ENCODE data around the gene CALY.

The CALY gene

DNA sequence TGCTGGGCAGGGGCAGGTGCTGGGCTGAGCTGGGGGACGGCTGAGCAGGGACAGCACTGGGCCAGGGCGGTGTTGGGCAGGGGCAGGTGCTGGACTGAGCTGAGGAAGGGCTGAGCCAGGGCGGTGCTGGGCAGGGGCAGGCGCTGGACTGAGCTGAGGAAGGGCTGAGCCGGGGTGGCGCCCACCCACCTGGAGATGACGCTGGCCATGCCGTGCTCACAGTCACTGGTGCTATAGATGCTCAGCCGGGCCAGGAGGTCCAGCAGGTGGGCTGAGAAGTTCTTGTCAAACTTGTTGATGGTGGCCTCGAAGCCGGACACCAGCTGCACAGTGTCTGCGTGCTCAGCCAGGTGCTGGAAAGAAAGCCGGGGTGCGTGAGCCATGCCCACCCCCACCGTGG, 55.6 kb downstream of the CALY start:
- no peak for TF ChIP-seq CTCF (IDR thresholded peaks at IDR 0.05; ENCODE audit: control extremely low read depth, extremely low read depth, low read depth, missing control alignments)
- ChIA-PET CTCF (interaction anchor here (1.6 to 5.6 kb wide), 3 partner anchors 23 to 48 kb away, joined by 4 to 28 read pairs (median 6); no protein-coding TSS in a partner anchor), POLR2A (no interaction called here)
- DNase-seq (ENCODE audit: extremely low spot score), result no peak

GRCh38 chr10:133280391-133281059, 56.2 kb downstream of the CALY start:
- ChIA-PET CTCF (interaction anchor here (1.5 to 5.6 kb wide), 3 partner anchors 26 to 49 kb away, joined by 4 to 28 read pairs (median 6); no protein-coding TSS in a partner anchor), POLR2A (no interaction called here)
- no peak for TF ChIP-seq CTCF (IDR thresholded peaks at IDR 0.05; ENCODE audit: control extremely low read depth, extremely low read depth, low read depth, missing control alignments)
- no peak for DNase-seq (ENCODE audit: extremely low spot score)

- CTCF ChIA-PET, result interaction anchor here (1.0 to 5.6 kb wide), 5 partner anchors 24 to 625 kb away, joined by 3 to 28 read pairs (median 4); no protein-coding TSS in a partner anchor
- no peak for DNase-seq (ENCODE audit: extremely low spot score)
- TF ChIP-seq CTCF (IDR thresholded peaks at IDR 0.05; ENCODE audit: control extremely low read depth, extremely low read depth, low read depth, missing control alignments), result no peak
- POLR2A ChIA-PET, result no interaction called here
These were observed 57.1 kb downstream of the CALY start for GRCh38 chr10:133279326-133280226.

DNA sequence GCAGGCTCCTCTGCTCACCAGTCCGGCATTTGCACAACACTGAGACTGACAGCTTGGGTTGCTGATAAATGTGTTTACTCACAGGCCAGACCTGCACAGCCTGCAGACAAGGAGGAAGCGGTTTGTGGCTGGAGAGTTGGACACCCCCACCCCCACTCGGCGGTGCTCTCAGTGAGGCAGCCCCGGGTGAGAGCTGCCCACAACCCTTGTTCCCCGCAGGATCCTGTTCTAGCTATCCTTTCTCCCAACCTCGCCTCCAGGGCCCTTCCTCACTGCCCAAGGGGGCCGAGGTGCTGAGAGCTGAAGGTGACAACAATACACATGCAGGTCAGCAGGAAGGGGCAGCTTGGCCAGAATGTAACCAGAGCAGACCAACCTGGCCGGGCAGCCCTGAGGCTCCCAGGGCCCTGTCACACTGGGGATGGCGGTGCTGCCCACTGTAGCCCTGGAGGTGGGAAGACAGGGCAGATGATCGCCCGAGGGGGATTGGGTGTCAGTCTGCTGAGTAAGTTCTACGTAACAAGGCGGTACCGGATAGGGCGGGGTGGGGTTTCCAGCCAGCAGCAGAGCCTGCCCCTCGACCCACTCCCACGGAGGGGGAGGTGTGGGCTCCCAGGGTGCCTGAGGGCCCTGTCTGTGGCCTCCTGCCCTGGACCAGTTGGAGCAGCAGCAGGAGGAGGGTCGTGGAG, 58.0 kb downstream of the CALY start:
- TF ChIP-seq CTCF (IDR thresholded peaks at IDR 0.05; ENCODE audit: control extremely low read depth, extremely low read depth, low read depth, missing control alignments), result no peak
- DNase-seq (ENCODE audit: extremely low spot score), result peak; percentile 78
- ChIA-PET POLR2A (interaction anchor here (0.6 kb wide), 1 partner anchor 95 kb away, joined by 4 read pairs; the partner anchor contains the start of gene ECHS1), CTCF (interaction anchor here (0.9 to 5.6 kb wide), 8 partner anchors 10 to 624 kb away, joined by 3 to 28 read pairs (median 4); no protein-coding TSS in a partner anchor)

- no peak for DNase-seq (ENCODE audit: extremely low spot score)
- no peak for TF ChIP-seq CTCF (IDR thresholded peaks at IDR 0.05; ENCODE audit: control extremely low read depth, extremely low read depth, low read depth, missing control alignments)
- ChIA-PET CTCF (interaction anchor here (0.9 to 5.6 kb wide), 6 partner anchors 10 to 52 kb away, joined by 3 to 28 read pairs (median 4); no protein-coding TSS in a partner anchor), POLR2A (interaction anchor here (0.6 kb wide), 1 partner anchor 95 kb away, joined by 4 read pairs; the partner anchor contains the start of gene ECHS1)
These were observed 58.6 kb downstream of the CALY start for GRCh38 chr10:133277993-133278576.
